Loucy (cell line): ENCODE data around the gene NCOA1.

Experiments used
- H2AFZ ChIP-seq: fragments of 200-600 bp; sonication (generic); 2 replicates; pipeline ENCODE4 v1.6.0; 2016; ENCODE audit warnings: antibody characterized with exemption, mild to moderate bottlenecking, low read length, moderate library complexity
- H3F3A ChIP-seq: fragments of 200-600 bp; 2 replicates; pipeline ENCODE4 v1.6.0; 2016; ENCODE audit warnings: antibody characterized with exemption, low read depth, mild to moderate bottlenecking
- H3K27me3 ChIP-seq: fragments of 200-600 bp; sonication (generic); 2 replicates; pipeline ENCODE4 v1.6.1; 2014; ENCODE audit warnings: low read length, mild to moderate bottlenecking; ENCODE audit not compliant: insufficient read depth, poor library complexity, severe bottlenecking
- H3K36me3 ChIP-seq: fragments of 200-600 bp; sonication (generic); 2 replicates; pipeline ENCODE4 v1.6.1; 2016; ENCODE audit warnings: low read length; ENCODE audit not compliant: insufficient read depth
- H3K4me1 ChIP-seq: fragments of 200-600 bp; sonication (generic); 2 replicates; pipeline ENCODE4 v1.5.1; 2014; ENCODE audit warnings: low read length, mild to moderate bottlenecking; ENCODE audit not compliant: insufficient read depth, poor library complexity, severe bottlenecking
- H3K4me2 ChIP-seq: fragments of 200-600 bp; sonication (generic); 2 replicates; pipeline ENCODE4 v1.6.0; 2014; ENCODE audit warnings: antibody characterized with exemption, low read length, low read depth, mild to moderate bottlenecking; ENCODE audit not compliant: poor library complexity, severe bottlenecking
- H3K4me3 ChIP-seq: fragments of 200-600 bp; sonication (generic); 2 replicates; pipeline ENCODE4 v1.5.1; 2014; ENCODE audit warnings: low read length, mild to moderate bottlenecking, mixed read lengths; ENCODE audit not compliant: poor library complexity, severe bottlenecking
- H3K79me2 ChIP-seq: fragments of 200-600 bp; sonication (generic); 2 replicates; pipeline ENCODE4 v1.6.1; 2014; ENCODE audit warnings: low read length; ENCODE audit not compliant: insufficient read depth
- H3K9ac ChIP-seq: fragments of 200-600 bp; sonication (generic); 2 replicates; pipeline ENCODE4 v1.6.0; 2014; ENCODE audit warnings: mild to moderate bottlenecking, low read depth, low read length, moderate library complexity; ENCODE audit not compliant: poor library complexity, severe bottlenecking
- H3K9me2 ChIP-seq: fragments of 200-600 bp; sonication (generic); replicated peaks from 2 replicates; pipeline ENCODE4 v1.6.1; 2016; ENCODE audit warnings: low read depth, low read length, mixed read lengths
- H3K9me3 ChIP-seq: fragments of 200-600 bp; sonication (generic); 2 replicates; pipeline ENCODE4 v1.6.1; 2014; ENCODE audit warnings: mild to moderate bottlenecking, antibody characterized with exemption, low read length, low read depth; ENCODE audit not compliant: insufficient read depth
- H4K20me1 ChIP-seq: fragments of 200-600 bp; sonication (generic); 2 replicates; pipeline ENCODE4 v1.6.0; 2014; ENCODE audit warnings: antibody characterized with exemption, low read length, mild to moderate bottlenecking; ENCODE audit not compliant: insufficient read depth, poor library complexity, severe bottlenecking
- CTCF ChIP-seq: fragments of 200-600 bp; sonication (generic); conservative IDR thresholded peaks from 2 replicates; pipeline ENCODE4 v1.5.1; 2014; ENCODE audit warnings: mild to moderate bottlenecking, antibody characterized with exemption, low read length
- EZH2phosphoT487 ChIP-seq: fragments of 200-600 bp; IDR thresholded peaks from 2 replicates; pipeline ENCODE4 v1.6.1; 2018; ENCODE audit warnings: antibody characterized with exemption, mild to moderate bottlenecking, moderate library complexity, borderline replicate concordance

Gene NCOA1

GRCh38 chr2:24477229-24477628, 13.8 kb upstream of the NCOA1 start:
- Histone ChIP-seq H3K9me3 (no peaks in the 10 kb centered on the region), H3K9ac (no peak overlapping the region), H4K20me1 (no peaks in the 10 kb centered on the region), H3K4me2 (no peak overlapping the region), H3K79me2 (no peaks in the 10 kb centered on the region), H3K4me3 (no peak overlapping the region), H2AFZ (no peak overlapping the region), H3K4me1 (no peaks in the 10 kb centered on the region), H3K9me2 (no peaks in the 10 kb centered on the region), H3F3A (no peaks in the 10 kb centered on the region), H3K27me3 (no peaks in the 10 kb centered on the region), H3K36me3 (no peaks in the 10 kb centered on the region)
- no peak for TF ChIP-seq CTCF
- TF ChIP-seq EZH2phosphoT487 = no peak

- Histone ChIP-seq H4K20me1 (no peaks in the 10 kb centered on the region), H3K4me2 (no peak overlapping the region), H3K4me1 (no peaks in the 10 kb centered on the region), H3K9me2 (no peaks in the 10 kb centered on the region), H3K27me3 (no peaks in the 10 kb centered on the region), H3K79me2 (no peaks in the 10 kb centered on the region), H2AFZ (no peak overlapping the region), H3K4me3 (no peak overlapping the region), H3K36me3 (no peaks in the 10 kb centered on the region), H3F3A (no peaks in the 10 kb centered on the region), H3K9me3 (no peaks in the 10 kb centered on the region), H3K9ac (no peak overlapping the region)
- TF ChIP-seq EZH2phosphoT487 = no peak
- TF ChIP-seq CTCF = no peak
Observed at GRCh38 chr2:24478243-24478642, 12.8 kb upstream of the NCOA1 start.

- no peaks in the 10 kb centered on the region for H3F3A ChIP-seq
- no peaks in the 10 kb centered on the region for H3K79me2 ChIP-seq
- H3K36me3 ChIP-seq = no peaks in the 10 kb centered on the region
- no peak for TF ChIP-seq EZH2phosphoT487
- TF ChIP-seq CTCF = no peak
- no peak overlapping the region for H3K4me2 ChIP-seq
- no peaks in the 10 kb centered on the region for H3K9me3 ChIP-seq
- H3K4me1 ChIP-seq = no peaks in the 10 kb centered on the region
- H4K20me1 ChIP-seq = no peaks in the 10 kb centered on the region
- H3K4me3 ChIP-seq = no peak overlapping the region
- H3K27me3 ChIP-seq = no peaks in the 10 kb centered on the region
- H3K9me2 ChIP-seq = no peaks in the 10 kb centered on the region
- H2AFZ ChIP-seq = no peak overlapping the region
- H3K9ac ChIP-seq = no peak overlapping the region
Observed at GRCh38 chr2:24480245-24480644, 10.8 kb upstream of the NCOA1 start.
